Measurements from ENCODE around the gene HMCN2. TPM values are rescaled to one million over a fixed set of nuclear protein-coding genes. Genes with fewer than 3 reads are reported as not detected.

HMCN2 gene
- total RNA-seq, 1 donor = under 0.01 TPM

- no peak for DNase-seq (ENCODE audit: insufficient read length, low spot score, missing footprints)
Measured at GRCh38 chr9:130233587-130233945, 32.0 kb upstream of the HMCN2 start.

GRCh38 chr9:130234340-130235260 is 31.0 kb upstream of the HMCN2 start:
- Histone ChIP-seq H3K27me3 (ENCODE audit: insufficient read depth, low read length) (no peaks in the 10 kb centered on the region), H3K4me3 (ENCODE audit: insufficient read depth, low read length) (no peak overlapping the region), H2AFZ (ENCODE audit: low read length) (no peak overlapping the region), H3K27ac (ENCODE audit: low read depth, low read length) (no peak overlapping the region), H3K79me2 (ENCODE audit: insufficient read depth, low read length) (no peaks in the 10 kb centered on the region), H4K20me1 (ENCODE audit: insufficient read depth, low read length) (peaks cover 3% of the 10 kb centered on the region), H3K9me3 (ENCODE audit: low read depth, low read length) (no peaks in the 10 kb centered on the region), H3K4me1 (ENCODE audit: insufficient read depth, low read length) (peaks cover 5% of the 10 kb centered on the region), H3K36me3 (ENCODE audit: insufficient read depth, low read length) (peaks cover 18% of the 10 kb centered on the region), H3K4me2 (ENCODE audit: insufficient read depth, low read length) (no peak overlapping the region)
- peak; percentile 80 for DNase-seq (ENCODE audit: insufficient read length, low spot score, missing footprints)
- TF ChIP-seq CTCF (IDR thresholded peaks at IDR 0.05; ENCODE audit: extremely low read depth, low read depth, low read length) = no peak

More at GRCh38 chr9:130233587-130233945, 32.0 kb upstream of the HMCN2 start:
- H4K20me1 ChIP-seq (ENCODE audit: insufficient read depth, low read length) = peaks cover 3% of the 10 kb centered on the region
- no peak overlapping the region for H3K4me2 ChIP-seq (ENCODE audit: insufficient read depth, low read length)
- H3K4me1 ChIP-seq (ENCODE audit: insufficient read depth, low read length) = peaks cover 5% of the 10 kb centered on the region
- no peak for TF ChIP-seq CTCF (IDR thresholded peaks at IDR 0.05; ENCODE audit: extremely low read depth, low read depth, low read length)
- no peaks in the 10 kb centered on the region for H3K79me2 ChIP-seq (ENCODE audit: insufficient read depth, low read length)
- H3K9me3 ChIP-seq (ENCODE audit: low read depth, low read length) = no peaks in the 10 kb centered on the region
- H2AFZ ChIP-seq (ENCODE audit: low read length) = no peak overlapping the region
- peaks cover 22% of the 10 kb centered on the region for H3K36me3 ChIP-seq (ENCODE audit: insufficient read depth, low read length)
- H3K27ac ChIP-seq (ENCODE audit: low read depth, low read length) = no peak overlapping the region
- H3K27me3 ChIP-seq (ENCODE audit: insufficient read depth, low read length) = no peaks in the 10 kb centered on the region
- no peak overlapping the region for H3K4me3 ChIP-seq (ENCODE audit: insufficient read depth, low read length)

- peaks cover 18% of the 10 kb centered on the region for H3K36me3 ChIP-seq (ENCODE audit: insufficient read depth, low read length)
- DNase-seq (ENCODE audit: insufficient read length, low spot score, missing footprints) = peak; percentile 93
- no peaks in the 10 kb centered on the region for H3K9me3 ChIP-seq (ENCODE audit: low read depth, low read length)
- no peaks in the 10 kb centered on the region for H3K27me3 ChIP-seq (ENCODE audit: insufficient read depth, low read length)
- peaks cover 15% of the 10 kb centered on the region for H3K4me1 ChIP-seq (ENCODE audit: insufficient read depth, low read length)
- H4K20me1 ChIP-seq (ENCODE audit: insufficient read depth, low read length) = peaks cover 6% of the 10 kb centered on the region
- no peak overlapping the region for H2AFZ ChIP-seq (ENCODE audit: low read length)
- H3K27ac ChIP-seq (ENCODE audit: low read depth, low read length) = no peak overlapping the region
- TF ChIP-seq CTCF (IDR thresholded peaks at IDR 0.05; ENCODE audit: extremely low read depth, low read depth, low read length) = peak; percentile 90
- no peak overlapping the region for H3K4me3 ChIP-seq (ENCODE audit: insufficient read depth, low read length)
- peak overlapping the region; percentile 12 for H3K4me2 ChIP-seq (ENCODE audit: insufficient read depth, low read length)
- no peaks in the 10 kb centered on the region for H3K79me2 ChIP-seq (ENCODE audit: insufficient read depth, low read length)
Measured at GRCh38 chr9:130235558-130236435, 29.8 kb upstream of the HMCN2 start.
